HEK293T (cell line): Measurements from ENCODE around the gene LST1.

Experiments used
- ARNT ChIP-seq: fragments of 450-650 bp; IDR thresholded peaks from 2 replicates; pipeline ENCODE4 v1.6.1; 2017; ENCODE audit warnings: mild to moderate bottlenecking
- BHLHE40 ChIP-seq: fragments of 450-650 bp; IDR thresholded peaks from 2 replicates; pipeline ENCODE4 v1.6.1; 2016; ENCODE audit warnings: mild to moderate bottlenecking, moderate library complexity, borderline replicate concordance
- CTBP1 ChIP-seq: fragments of 450-650 bp; IDR thresholded peaks from 2 replicates; pipeline ENCODE4 v1.6.1; 2016; ENCODE audit warnings: borderline replicate concordance
- ELF4 ChIP-seq: fragments of 450-650 bp; IDR thresholded peaks from 2 replicates; pipeline ENCODE4 v1.6.1; 2017; ENCODE audit warnings: antibody characterized with exemption
- FOXM1 ChIP-seq: fragments of 450-650 bp; IDR thresholded peaks from 2 replicates; pipeline ENCODE4 v1.6.1; 2017; ENCODE audit warnings: mild to moderate bottlenecking, borderline replicate concordance
- HDGF ChIP-seq: fragments of 450-650 bp; IDR thresholded peaks from 2 replicates; pipeline ENCODE4 v1.6.1; 2017; ENCODE audit warnings: antibody characterized with exemption, borderline replicate concordance
- NFRKB ChIP-seq: fragments of 450-650 bp; IDR thresholded peaks from 2 replicates; pipeline ENCODE4 v1.6.1; 2016; ENCODE audit warnings: mild to moderate bottlenecking, moderate library complexity
- SP1 ChIP-seq: fragments of 450-650 bp; IDR thresholded peaks from 2 replicates; pipeline ENCODE4 v1.6.1; 2017
- TARDBP ChIP-seq: fragments of 450-650 bp; IDR thresholded peaks from 2 replicates; pipeline ENCODE4 v1.6.1; 2016
- ZNF384 ChIP-seq: fragments of 450-650 bp; IDR thresholded peaks from 2 replicates; pipeline ENCODE4 v1.6.1; 2016
- TF ChIP-seq, protein P1 (sequence below): fragments of 450-650 bp; IDR thresholded peaks from 2 replicates; pipeline ENCODE4 v1.6.1; 2016

GRCh38 chr6:31626952-31627351 is 40.9 kb downstream of the LST1 start:
- TF ChIP-seq NFRKB (no peak), BHLHE40 (no peak), CTBP1 (no peak), FOXM1 (no peak), TARDBP (no peak), ELF4 (no peak), ARNT (no peak), HDGF (no peak), SP1 (no peak), ZNF384 (no peak)
- TF ChIP-seq, protein P1, sequence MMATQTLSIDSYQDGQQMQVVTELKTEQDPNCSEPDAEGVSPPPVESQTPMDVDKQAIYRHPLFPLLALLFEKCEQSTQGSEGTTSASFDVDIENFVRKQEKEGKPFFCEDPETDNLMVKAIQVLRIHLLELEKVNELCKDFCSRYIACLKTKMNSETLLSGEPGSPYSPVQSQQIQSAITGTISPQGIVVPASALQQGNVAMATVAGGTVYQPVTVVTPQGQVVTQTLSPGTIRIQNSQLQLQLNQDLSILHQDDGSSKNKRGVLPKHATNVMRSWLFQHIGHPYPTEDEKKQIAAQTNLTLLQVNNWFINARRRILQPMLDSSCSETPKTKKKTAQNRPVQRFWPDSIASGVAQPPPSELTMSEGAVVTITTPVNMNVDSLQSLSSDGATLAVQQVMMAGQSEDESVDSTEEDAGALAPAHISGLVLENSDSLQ: no peak
